K562 (cell line): ENCODE results near the gene DCAF6. TPM values are rescaled to one million over a fixed set of nuclear protein-coding genes. Genes with fewer than 3 reads are reported as not detected.

ENCODE experiments used
- ATAC-seq: fragments of 200-7000 bp; cut with Tn5 transposase; 3 replicates; pipeline ENCODE4 v1.9.1; 2020; ENCODE audit warnings: moderate library complexity
- BruUV-seq: library from RNA; stranded (reverse); fragments of 400-500 nt; replicated peaks from 2 replicates; lab custom pipeline; 2021; lab: Mats Ljungman, UMichigan
- CTCF ChIA-PET: fragments of 300-600 bp; formaldehyde crosslinking; extraction: SDS; loops from one replicate; lab custom pipeline; 2021; ENCODE audit warnings: low intra/inter-chr PET ratio; lab: Yijun Ruan, JAX
- POLR2A ChIA-PET: fragments of 300-600, 350-650 bp; sonication (Branson Sonifier 250); formaldehyde crosslinking; extraction: SDS; loops from one replicate; lab custom pipeline; 2021; ENCODE audit warnings: antibody characterized with exemption, inconsistent platforms; lab: Yijun Ruan, JAX
- DNase-seq, 4 experiments: peaks; one replicate each; pipeline versions ENCODE4 v3.0.0 to v3.0.0-alpha.2; 2011 to 2018; ENCODE audit warnings: low spot score in 3 of 4, mixed read lengths in 3 of 4; ENCODE audit errors: extremely low read depth in 1 of 4
- FAIRE-seq: peaks from 2 replicates; lab custom pipeline; 2011; peaks lifted over from hg19 to GRCh38; lab: Jason Lieb, UNC
- H2AFZ ChIP-seq: 2 replicates; pipeline ENCODE4 v1.6.0; 2011; ENCODE audit warnings: low read depth, low read length, control low read depth, inconsistent platforms
- H3K27ac ChIP-seq: fragments of 200-600 bp; 3 replicates; pipeline ENCODE4 v1.8.0; 2011; ENCODE audit warnings: low read depth, mild to moderate bottlenecking, control low read depth, inconsistent platforms, low read length, moderate library complexity, mixed read lengths; ENCODE audit errors: extremely low read depth
- H3K27me3 ChIP-seq, 2 experiments: fragments of 300-600 bp in 1 of 2; 2 replicates in 1 of 2; 3 replicates in 1 of 2; pipeline versions ENCODE4 v1.6.0 to v1.8.0; 2011; ENCODE audit warnings: inconsistent platforms in 2 of 2, low read length in 2 of 2, mild to moderate bottlenecking in 1 of 2, mixed read lengths in 1 of 2, moderate library complexity in 1 of 2; ENCODE audit not compliant: control insufficient read depth in 2 of 2, insufficient read depth in 2 of 2
- H3K36me3 ChIP-seq: fragments of 300-600 bp; 3 replicates; pipeline ENCODE4 v1.8.0; 2011; ENCODE audit warnings: mild to moderate bottlenecking, low read length, inconsistent platforms; ENCODE audit not compliant: control insufficient read depth, insufficient read depth
- H3K4me1 ChIP-seq, 2 experiments: fragments of 200-600 bp in 1 of 2; replicated peaks in 1 of 2; 2 replicates in 1 of 2; 3 replicates in 1 of 2; pipeline versions ENCODE4 v1.5.1 to v1.8.0; 2011; ENCODE audit warnings: inconsistent platforms in 2 of 2, low read length in 2 of 2, mild to moderate bottlenecking in 1 of 2, mixed read lengths in 1 of 2, moderate library complexity in 1 of 2; ENCODE audit not compliant: control insufficient read depth in 2 of 2, insufficient read depth in 2 of 2
- H3K4me2 ChIP-seq: 2 replicates; pipeline ENCODE4 v1.6.1; 2011; ENCODE audit warnings: low read length, control low read depth, inconsistent platforms, mixed read lengths; ENCODE audit not compliant: insufficient read depth
- H3K4me3 ChIP-seq: fragments of 200-600 bp; sonication (generic), shearing (Covaris generic); 2 replicates; pipeline ENCODE4 v1.5.1; 2016; ENCODE audit warnings: control low read depth, inconsistent platforms
- H3K79me2 ChIP-seq: fragments of 200-600 bp; 3 replicates; pipeline ENCODE4 v1.8.0; 2011; ENCODE audit warnings: low read length, inconsistent platforms; ENCODE audit not compliant: control insufficient read depth, insufficient read depth
- H3K9ac ChIP-seq, 2 experiments: 2 replicates each; pipeline versions ENCODE4 v1.6.0 to v1.6.1; 2011; ENCODE audit warnings: low read depth in 2 of 2, low read length in 2 of 2, control low read depth in 1 of 2, inconsistent platforms in 1 of 2, mild to moderate bottlenecking in 1 of 2, mixed read lengths in 1 of 2; ENCODE audit not compliant: insufficient read depth in 1 of 2
- H3K9me1 ChIP-seq: one replicate; pipeline ENCODE4 v1.6.0; 2011; ENCODE audit warnings: inconsistent platforms, mild to moderate bottlenecking, low read length, moderate library complexity; ENCODE audit not compliant: control insufficient read depth, insufficient read depth
- H3K9me3 ChIP-seq: replicated peaks from 2 replicates; pipeline ENCODE4 v1.5.1; 2011; ENCODE audit warnings: low read depth, low read length, inconsistent platforms; ENCODE audit not compliant: control insufficient read depth, insufficient read depth
- H4K20me1 ChIP-seq: replicated peaks from 2 replicates; pipeline ENCODE4 v1.6.1; 2011; ENCODE audit warnings: low read length, inconsistent platforms, mixed read lengths; ENCODE audit not compliant: control insufficient read depth, insufficient read depth
- FOXO4 ChIP-seq: fragments of 450-650 bp; formaldehyde crosslinking; IDR thresholded peaks from 2 replicates; pipeline ENCODE4 v1.4.0; 2020; ENCODE audit warnings: mild to moderate bottlenecking, moderate library complexity
- HOXB6 ChIP-seq: fragments of 250-450 bp; sonication (Bioruptor Pico); IDR thresholded peaks from 2 replicates; pipeline ENCODE4 v1.5.1; 2022; ENCODE audit warnings: mild to moderate bottlenecking, borderline replicate concordance
- PHF8 ChIP-seq: fragments of 200-600 bp; sonication (generic); IDR thresholded peaks from 2 replicates; pipeline ENCODE4 v1.6.1; 2012; ENCODE audit warnings: mixed run types, mild to moderate bottlenecking, inconsistent platforms, low read length, moderate library complexity, borderline replicate concordance
- PYGO2 ChIP-seq: fragments of 450-650 bp; IDR thresholded peaks from 2 replicates; pipeline ENCODE4 v1.6.1; 2016; ENCODE audit warnings: mild to moderate bottlenecking, missing genetic modification characterization, moderate library complexity, missing compliant biosample characterization
- SIN3B ChIP-seq: fragments of 450-650 bp; IDR thresholded peaks from 2 replicates; pipeline ENCODE4 v1.6.1; 2017; ENCODE audit warnings: low read depth, mild to moderate bottlenecking, moderate library complexity
- TCF7 ChIP-seq: sonication (generic); IDR thresholded peaks from 2 replicates; pipeline ENCODE4 v1.6.1; 2016; ENCODE audit warnings: antibody characterized with exemption, borderline replicate concordance
- THAP12 ChIP-seq: fragments of 250-450 bp; sonication (Bioruptor Pico); IDR thresholded peaks from 2 replicates; pipeline ENCODE4 v1.9.0; 2021; ENCODE audit warnings: mild to moderate bottlenecking, inconsistent platforms
- ZFX ChIP-seq: sonication (generic); formaldehyde crosslinking; IDR thresholded peaks from 2 replicates; pipeline ENCODE4 v1.8.0; 2022; ENCODE audit warnings: mild to moderate bottlenecking, missing genetic modification reagents, moderate library complexity
- ZNF707 ChIP-seq: fragments of 250-450 bp; sonication (Bioruptor Pico); conservative IDR thresholded peaks from 2 replicates; pipeline ENCODE4 v1.8.0; 2022; ENCODE audit warnings: inconsistent platforms, mild to moderate bottlenecking, moderate library complexity
- WGBS: fragments of 100-300 bp; shearing (Covaris generic); methylation state at CpG from one replicate; pipeline ENCODE4 v1.1.6; 2016; ENCODE audit warnings: low coverage, mixed read lengths; ENCODE audit not compliant: insufficient coverage; ENCODE audit errors: missing lambda C conversion rate; 5-methylcytosine and 5-hydroxymethylcytosine counted together
- in situ Hi-C: fragments of 300-500 bp; cut with MboI; formaldehyde crosslinking; loops from 4 replicates; pipeline ENCODE4 v1.15.0; 2018; ENCODE audit warnings: inconsistent platforms, mixed read lengths
- intact Hi-C: fragments of 100-400 bp; cut with micrococcal nuclease; formaldehyde crosslinking; loops from 2 replicates; pipeline ENCODE4 v1.14.2; 2022
- polyA plus RNA-seq, 8 experiments: library from polyadenylated mRNA; depleted of rRNA in 4 of 8; stranded (reverse) in 5 of 8; unstranded in 3 of 8; fragments of >200 nt; fragmentation: Nextera tagmentation in 2 of 8; fragmentation: Illumina TruSeq in 1 of 8; extraction: Ambion mirVana in 2 of 8; extraction: Trizol in 1 of 8; gene quantifications; 2 replicates each; pipeline versions ENCODE4 v1.2.1 to v1.2.3, GENCODE V29; 2011 to 2014; ENCODE audit warnings: inconsistent platforms in 1 of 8, missing spikeins in 1 of 8
- total RNA-seq, 7 experiments: library from RNA; depleted of rRNA in 6 of 7; stranded (reverse); fragments of >200 nt in 6 of 7; fragmentation: Illumina TruSeq in 2 of 7; extraction: Trizol in 2 of 7; gene quantifications; 2 replicates each; pipeline versions ENCODE4 v1.2.1 to v1.2.3, GENCODE V29; 2011 to 2021; ENCODE audit warnings: low replicate concordance in 1 of 7

The DCAF6 gene
- total and polyA plus RNA-seq, 9 of the 15 experiments (the other 6 are each of a cell fraction or from before 2014, with no cell fraction given): 19.1 to 102 (median 46.3) TPM

GRCh38 chr1:168106274-168106673 is 169.8 kb downstream of the DCAF6 start:
- ATAC-seq: no peak
- CTCF ChIA-PET: no interaction called here

More at GRCh38 chr1:168106274-168106673, 169.8 kb downstream of the DCAF6 start:
- Histone ChIP-seq H3K9ac (no peak overlapping the region), H3K4me1 (peaks cover 4% of the 10 kb centered on the region in 2 experiments; a peak in 2 of 5 replicates), H3K4me2 (no peak overlapping the region), H3K27me3 (no peaks in the 10 kb centered on the region; a peak in 1 of 5 replicates)
- POLR2A ChIA-PET: interaction anchor here (0.6 to 3.4 kb wide), 3 partner anchors 10 to 12 kb away, joined by 3 to 20 read pairs (median 3); no protein-coding TSS in a partner anchor
- TF ChIP-seq ZNF707 (no peak), HOXB6 (CRISPR knock-in tag) (no peak), PHF8 (no peak), TCF7 (no peak), ZFX (no peak), THAP12 (CRISPR knock-in tag) (no peak), SIN3B (no peak), FOXO4 (no peak), PYGO2 (no peak)
- TF ChIP-seq, all 486 proteins: peak for 0
- H3K79me2 ChIP-seq: no peaks in the 10 kb centered on the region
- in situ Hi-C loops: no loop called here
- H4K20me1 ChIP-seq: no peaks in the 10 kb centered on the region
- no peaks in the 10 kb centered on the region for H3K9me3 ChIP-seq
- FAIRE-seq (no peak), DNase-seq (no peak)
- H3K36me3 ChIP-seq: no peaks in the 10 kb centered on the region
- 0 out of 2 replicates have a peak overlapping the region, but pooled peaks have one; percentile 18 for H2AFZ ChIP-seq
- H3K27ac ChIP-seq: no peak overlapping the region
- WGBS: 33% methylated on average over 8 of the region's 8 CpGs
- BruUV-seq: no TSS peak
- intact Hi-C loops: no loop called here
- no peak overlapping the region for H3K4me3 ChIP-seq
- no peaks in the 10 kb centered on the region for H3K9me1 ChIP-seq
